DOHH2 (cell line): ENCODE data around the gene COL19A1.

Experiments used
- H3F3A ChIP-seq: fragments of 200-600 bp; sonication (generic), shearing (Covaris generic); 2 replicates; pipeline ENCODE4 v1.6.0; 2016; ENCODE audit warnings: antibody characterized with exemption, mild to moderate bottlenecking; ENCODE audit not compliant: control insufficient read depth, insufficient read depth
- H3K27ac ChIP-seq: fragments of 200-600 bp; sonication (generic); 2 replicates; pipeline ENCODE4 v1.5.1; 2014; ENCODE audit warnings: low read depth, mild to moderate bottlenecking, low read length, moderate library complexity
- H3K27me3 ChIP-seq: fragments of 200-600 bp; sonication (generic); 2 replicates; pipeline ENCODE4 v1.6.1; 2014; ENCODE audit warnings: mild to moderate bottlenecking, low read length, mixed read lengths; ENCODE audit not compliant: control insufficient read depth
- H3K36me3 ChIP-seq: fragments of 200-600 bp; sonication (generic); 2 replicates; pipeline ENCODE4 v1.6.1; 2014; ENCODE audit warnings: mild to moderate bottlenecking, low read length, moderate library complexity, mixed read lengths; ENCODE audit not compliant: control insufficient read depth
- H3K4me1 ChIP-seq: fragments of 200-600 bp; sonication (generic); 2 replicates; pipeline ENCODE4 v1.6.1; 2014; ENCODE audit warnings: mild to moderate bottlenecking, low read length, mixed read lengths; ENCODE audit not compliant: control insufficient read depth
- H3K4me2 ChIP-seq: fragments of 200-600 bp; sonication (generic); 2 replicates; pipeline ENCODE4 v1.6.0; 2014; ENCODE audit warnings: mild to moderate bottlenecking, low read length, moderate library complexity
- H3K4me3 ChIP-seq: fragments of 200-600 bp; sonication (generic); 2 replicates; pipeline ENCODE4 v1.5.1; 2014; ENCODE audit warnings: mild to moderate bottlenecking, low read length, mixed read lengths
- H3K79me2 ChIP-seq: fragments of 200-600 bp; sonication (generic); 2 replicates; pipeline ENCODE4 v1.6.1; 2014; ENCODE audit warnings: mild to moderate bottlenecking, low read length, mixed read lengths; ENCODE audit not compliant: control insufficient read depth
- H3K9me2 ChIP-seq: fragments of 200-600 bp; sonication (generic); replicated peaks from 2 replicates; pipeline ENCODE4 v1.6.1; 2014; ENCODE audit warnings: mild to moderate bottlenecking, low read length, mixed read lengths; ENCODE audit not compliant: control insufficient read depth
- H3K9me3 ChIP-seq: fragments of 200-600 bp; sonication (generic); 2 replicates; pipeline ENCODE4 v1.6.1; 2014; ENCODE audit warnings: antibody characterized with exemption, low read length, mixed read lengths; ENCODE audit not compliant: control insufficient read depth, insufficient read depth
- H4K20me1 ChIP-seq: fragments of 200-600 bp; sonication (generic); 2 replicates; pipeline ENCODE4 v1.6.0; 2014; ENCODE audit warnings: low read depth, mild to moderate bottlenecking, antibody characterized with exemption, low read length, moderate library complexity; ENCODE audit not compliant: control insufficient read depth, insufficient read depth
- EZH2phosphoT487 ChIP-seq: fragments of 200-600 bp; sonication (generic); IDR thresholded peaks from 2 replicates; pipeline ENCODE4 v1.6.1; 2017; ENCODE audit warnings: borderline replicate concordance, mild to moderate bottlenecking, antibody characterized with exemption, low read length, moderate library complexity, mixed read lengths
- TF ChIP-seq, protein P1 (sequence below): fragments of 200-600 bp; sonication (generic); IDR thresholded peaks from one replicate; pipeline ENCODE4 v1.5.1; 2014; ENCODE audit warnings: antibody characterized with exemption, mild to moderate bottlenecking, low read depth, low read length; ENCODE audit not compliant: poor library complexity, severe bottlenecking

COL19A1 gene

DNA sequence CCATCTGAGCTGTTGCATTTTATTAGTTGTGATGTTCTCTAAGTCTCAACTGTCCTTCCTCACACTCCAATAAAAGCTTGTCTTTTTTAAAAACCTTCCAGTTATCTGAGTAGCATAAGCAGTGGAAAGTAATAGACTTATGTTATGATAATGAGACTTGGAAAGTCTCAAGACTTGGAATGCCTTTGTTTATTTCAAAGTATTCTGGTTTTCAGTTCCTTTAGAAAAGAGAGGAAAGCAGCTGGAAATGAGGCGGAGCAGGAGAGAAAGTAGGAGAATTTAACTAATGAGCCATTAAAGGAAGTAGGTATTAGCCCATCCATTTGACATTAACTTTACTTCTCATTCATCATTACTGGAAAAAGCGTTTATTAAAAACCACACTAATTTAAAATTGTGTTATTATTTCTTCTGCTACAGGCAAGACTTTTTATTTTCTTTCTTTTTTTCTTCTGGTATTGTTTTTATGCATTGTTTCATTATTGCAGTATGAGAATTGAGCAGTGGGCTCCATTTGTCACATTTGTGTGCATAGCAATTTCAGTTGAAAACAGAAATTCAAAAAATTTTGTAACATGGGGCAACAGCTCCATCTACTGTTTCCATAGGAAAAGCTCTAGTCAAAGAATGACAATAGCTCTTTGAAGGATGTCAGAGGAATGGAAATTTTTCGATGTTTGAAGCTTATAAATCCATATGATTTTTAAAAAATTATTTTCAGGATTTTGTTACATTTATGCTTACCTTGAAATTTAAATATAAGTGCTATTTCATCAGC is 241.7 kb downstream of the COL19A1 start:
- no peak for TF ChIP-seq EZH2phosphoT487
- TF ChIP-seq, protein P1, sequence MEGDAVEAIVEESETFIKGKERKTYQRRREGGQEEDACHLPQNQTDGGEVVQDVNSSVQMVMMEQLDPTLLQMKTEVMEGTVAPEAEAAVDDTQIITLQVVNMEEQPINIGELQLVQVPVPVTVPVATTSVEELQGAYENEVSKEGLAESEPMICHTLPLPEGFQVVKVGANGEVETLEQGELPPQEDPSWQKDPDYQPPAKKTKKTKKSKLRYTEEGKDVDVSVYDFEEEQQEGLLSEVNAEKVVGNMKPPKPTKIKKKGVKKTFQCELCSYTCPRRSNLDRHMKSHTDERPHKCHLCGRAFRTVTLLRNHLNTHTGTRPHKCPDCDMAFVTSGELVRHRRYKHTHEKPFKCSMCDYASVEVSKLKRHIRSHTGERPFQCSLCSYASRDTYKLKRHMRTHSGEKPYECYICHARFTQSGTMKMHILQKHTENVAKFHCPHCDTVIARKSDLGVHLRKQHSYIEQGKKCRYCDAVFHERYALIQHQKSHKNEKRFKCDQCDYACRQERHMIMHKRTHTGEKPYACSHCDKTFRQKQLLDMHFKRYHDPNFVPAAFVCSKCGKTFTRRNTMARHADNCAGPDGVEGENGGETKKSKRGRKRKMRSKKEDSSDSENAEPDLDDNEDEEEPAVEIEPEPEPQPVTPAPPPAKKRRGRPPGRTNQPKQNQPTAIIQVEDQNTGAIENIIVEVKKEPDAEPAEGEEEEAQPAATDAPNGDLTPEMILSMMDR: peak; percentile 63
- Histone ChIP-seq H3K9me3 (no peaks in the 10 kb centered on the region), H3K36me3 (no peaks in the 10 kb centered on the region), H3K27ac (no peak overlapping the region), H3K4me1 (no peaks in the 10 kb centered on the region; the same call in 1 of the 2 replicates), H3K4me2 (no peak overlapping the region), H3K4me3 (no peak overlapping the region), H3F3A (no peaks in the 10 kb centered on the region), H3K9me2 (no peaks in the 10 kb centered on the region), H3K79me2 (no peaks in the 10 kb centered on the region), H4K20me1 (no peaks in the 10 kb centered on the region), H3K27me3 (peaks cover 17% of the 10 kb centered on the region)

DNA sequence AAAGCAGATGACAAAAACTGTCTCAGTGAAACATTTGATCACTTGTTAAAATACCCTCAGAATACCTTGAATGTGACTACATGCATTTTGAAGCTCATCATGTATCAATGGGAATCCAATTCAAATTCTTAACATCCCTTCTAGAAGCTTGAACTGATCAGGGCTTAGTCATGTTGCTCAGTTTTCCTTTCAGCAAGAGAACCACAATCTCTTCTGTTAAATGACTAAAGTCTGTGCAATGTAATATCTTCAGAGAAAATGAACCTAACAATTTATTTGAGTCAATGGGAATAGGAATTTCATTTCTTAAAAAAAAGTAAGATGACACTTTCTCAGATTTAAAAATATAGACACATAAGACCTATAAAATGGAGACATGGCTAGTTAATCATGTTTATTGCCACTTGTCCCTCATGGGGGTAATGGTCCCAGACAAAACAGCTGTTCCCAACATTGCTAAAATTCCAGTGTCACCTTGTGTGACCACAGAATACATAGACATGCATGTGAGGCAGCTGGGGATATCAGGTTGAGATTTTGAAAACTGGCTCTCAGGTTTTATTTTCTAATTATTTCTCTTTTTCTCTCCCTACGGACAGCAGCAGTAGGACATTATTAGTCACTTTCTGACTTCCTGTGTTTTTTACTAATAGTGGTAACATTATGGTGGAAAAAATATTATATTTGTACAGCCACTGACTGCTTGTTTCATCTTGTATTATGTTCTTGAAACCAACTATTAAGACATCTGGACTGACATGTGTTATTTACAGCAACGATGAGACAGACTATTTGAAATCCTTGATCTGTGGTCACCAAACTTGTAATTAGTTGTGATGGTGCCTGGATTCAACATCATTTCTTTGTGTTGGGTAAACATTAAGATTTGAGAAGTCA is 244.0 kb downstream of the COL19A1 start:
- H3K27ac ChIP-seq: no peak overlapping the region
- no peak overlapping the region for H3K4me3 ChIP-seq
- H3K27me3 ChIP-seq: peaks cover 19% of the 10 kb centered on the region
- TF ChIP-seq, protein P1: no peak
- H3K9me2 ChIP-seq: no peaks in the 10 kb centered on the region
- H3F3A ChIP-seq: no peaks in the 10 kb centered on the region
- H3K4me1 ChIP-seq: no peaks in the 10 kb centered on the region; the same call in 1 of the 2 replicates
- no peaks in the 10 kb centered on the region for H3K79me2 ChIP-seq
- no peak overlapping the region for H3K4me2 ChIP-seq
- no peaks in the 10 kb centered on the region for H3K9me3 ChIP-seq
- no peaks in the 10 kb centered on the region for H3K36me3 ChIP-seq
- no peaks in the 10 kb centered on the region for H4K20me1 ChIP-seq

DNA sequence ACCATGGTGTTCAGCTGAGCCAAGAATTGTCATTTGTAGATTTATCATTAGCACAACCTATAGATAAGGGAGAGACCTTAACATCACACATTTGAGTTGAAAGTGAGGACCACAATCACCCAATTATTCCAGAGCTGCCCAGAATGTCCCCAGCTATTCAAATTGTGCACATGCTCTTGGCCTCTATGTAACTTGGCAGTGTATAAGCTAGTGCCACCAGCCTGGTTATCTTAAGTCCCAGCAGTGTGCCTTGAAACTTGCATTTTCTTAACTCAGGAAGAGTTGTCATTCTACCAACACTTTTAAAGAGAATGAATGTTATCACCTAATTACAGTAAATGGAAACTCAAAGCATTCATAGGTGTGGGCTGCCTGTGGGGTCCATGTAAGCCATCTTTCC is 245.4 kb downstream of the COL19A1 start:
- H4K20me1 ChIP-seq: no peaks in the 10 kb centered on the region
- H3K9me2 ChIP-seq: no peaks in the 10 kb centered on the region
- H3K27ac ChIP-seq: no peak overlapping the region
- H3K4me1 ChIP-seq: no peaks in the 10 kb centered on the region; the same call in 1 of the 2 replicates
- H3K4me3 ChIP-seq: no peak overlapping the region
- no peaks in the 10 kb centered on the region for H3K9me3 ChIP-seq
- no peak overlapping the region for H3K4me2 ChIP-seq
- no peaks in the 10 kb centered on the region for H3F3A ChIP-seq
- peaks cover 16% of the 10 kb centered on the region for H3K27me3 ChIP-seq
- TF ChIP-seq EZH2phosphoT487: no peak
- TF ChIP-seq, protein P1: no peak
- H3K36me3 ChIP-seq: no peaks in the 10 kb centered on the region
- no peaks in the 10 kb centered on the region for H3K79me2 ChIP-seq
